GM12891 (cell line): Measurements from ENCODE around the gene RGCC.

Experiments
- POLR2A ChIP-seq: IDR thresholded peaks from 2 replicates; pipeline ENCODE4 v1.6.1; 2011; ENCODE audit warnings: low read depth, low read length, control low read depth
- POLR2AphosphoS5 ChIP-seq: IDR thresholded peaks from 2 replicates; pipeline ENCODE4 v1.6.1; 2011; ENCODE audit warnings: low read depth, low read length, control low read depth
- POU2F2 ChIP-seq: IDR thresholded peaks from 2 replicates; pipeline ENCODE4 v1.6.1; 2011; ENCODE audit warnings: low read depth, mild to moderate bottlenecking, control low read depth, low read length, moderate library complexity
- SPI1 ChIP-seq: IDR thresholded peaks from 2 replicates; pipeline ENCODE4 v1.6.1; 2011; ENCODE audit warnings: low read depth, low read length, control low read depth
- TAF1 ChIP-seq: IDR thresholded peaks from 2 replicates; pipeline ENCODE4 v1.6.1; 2011; ENCODE audit warnings: low read depth, low read length, control low read depth

GRCh38 chr13:41463838-41464602 is 6.7 kb downstream of the RGCC start:
- TF ChIP-seq POU2F2 (peak; percentile 47; the same call in 1 of the 2 replicates), POLR2AphosphoS5 (no peak), POLR2A (no peak), TAF1 (0 out of 2 replicates have a peak, but pooled peaks have one; percentile 10), SPI1 (no peak)
